Thyroid gland (tissue), 4 donors: ENCODE measurements around the gene SPIB.

ENCODE experiments used
- POLR2A ChIP-seq, 2 donors: fragments of 450-650 bp; IDR thresholded peaks; one replicate each; pipeline ENCODE4 v1.6.1; 2017; ENCODE audit warnings: antibody characterized with exemption in 2 of 2, mild to moderate bottlenecking in 2 of 2, moderate library complexity in 1 of 2
- TF ChIP-seq, protein P1 (sequence below), 6 experiments: fragments of 200-600 bp in 3 of 6; fragments of 450-650 bp in 3 of 6; sonication (generic) in 3 of 6; IDR thresholded peaks; one replicate each; pipeline ENCODE4 v1.5.1; 2016 to 2019; ENCODE audit warnings: antibody characterized with exemption in 6 of 6, mild to moderate bottlenecking in 2 of 6, inconsistent platforms in 1 of 6, moderate library complexity in 1 of 6

DNA sequence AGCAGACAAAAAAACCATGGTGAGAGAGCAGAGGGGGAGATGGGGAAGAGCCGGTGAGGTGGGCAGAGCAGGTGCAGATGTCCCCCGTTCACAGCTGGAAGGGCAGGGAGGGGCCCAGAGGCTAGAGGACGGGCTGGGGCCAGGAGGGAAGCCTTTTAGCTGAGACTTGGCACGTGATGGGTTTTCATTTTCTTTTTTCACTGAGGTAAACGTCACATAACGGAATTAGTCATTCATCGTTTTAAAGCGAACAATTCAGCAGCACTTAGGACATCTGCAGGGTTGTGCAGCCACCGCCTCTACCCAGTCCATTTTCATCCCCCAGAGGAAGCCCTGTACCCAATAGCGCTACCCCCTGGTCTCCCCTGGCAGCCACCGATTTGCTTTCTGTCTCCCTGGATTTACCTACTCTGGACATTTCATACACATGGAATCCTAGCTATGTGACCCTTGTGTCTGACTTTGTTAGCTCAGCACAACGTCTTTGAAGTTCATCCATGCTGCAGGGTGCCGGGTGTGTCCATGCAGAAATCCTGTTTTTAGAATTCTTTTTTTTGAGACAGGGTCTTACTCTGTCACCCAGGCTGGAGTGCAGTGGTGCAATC lies 41.5 kb downstream of the SPIB start:
- TF ChIP-seq, protein P1, sequence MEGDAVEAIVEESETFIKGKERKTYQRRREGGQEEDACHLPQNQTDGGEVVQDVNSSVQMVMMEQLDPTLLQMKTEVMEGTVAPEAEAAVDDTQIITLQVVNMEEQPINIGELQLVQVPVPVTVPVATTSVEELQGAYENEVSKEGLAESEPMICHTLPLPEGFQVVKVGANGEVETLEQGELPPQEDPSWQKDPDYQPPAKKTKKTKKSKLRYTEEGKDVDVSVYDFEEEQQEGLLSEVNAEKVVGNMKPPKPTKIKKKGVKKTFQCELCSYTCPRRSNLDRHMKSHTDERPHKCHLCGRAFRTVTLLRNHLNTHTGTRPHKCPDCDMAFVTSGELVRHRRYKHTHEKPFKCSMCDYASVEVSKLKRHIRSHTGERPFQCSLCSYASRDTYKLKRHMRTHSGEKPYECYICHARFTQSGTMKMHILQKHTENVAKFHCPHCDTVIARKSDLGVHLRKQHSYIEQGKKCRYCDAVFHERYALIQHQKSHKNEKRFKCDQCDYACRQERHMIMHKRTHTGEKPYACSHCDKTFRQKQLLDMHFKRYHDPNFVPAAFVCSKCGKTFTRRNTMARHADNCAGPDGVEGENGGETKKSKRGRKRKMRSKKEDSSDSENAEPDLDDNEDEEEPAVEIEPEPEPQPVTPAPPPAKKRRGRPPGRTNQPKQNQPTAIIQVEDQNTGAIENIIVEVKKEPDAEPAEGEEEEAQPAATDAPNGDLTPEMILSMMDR (IDR thresholded peaks at IDR 0.05) = no peak
- no peak for TF ChIP-seq POLR2A (IDR thresholded peaks at IDR 0.05)
